GM12878 (cell line): ENCODE data around the gene TMEM250. TPM values are rescaled to one million over a fixed set of nuclear protein-coding genes. Genes with fewer than 3 reads are reported as not detected.
A peak's percentile ranks its signal among the peaks of the same experiment; 100 is the strongest.

Experiments used
- ATAC-seq: fragments of 200-7000 bp; cut with Tn5 transposase; 3 replicates; pipeline ENCODE4 v1.9.1; 2020; ENCODE audit warnings: mild to moderate bottlenecking, moderate library complexity
- Bru-seq: library from RNA; stranded (reverse); fragments of 400-500 nt; gene quantifications from one replicate; lab custom pipeline; 2021; lab: Mats Ljungman, UMichigan
- BruChase-seq, 2 experiments: library from RNA; stranded (reverse); fragments of 400-500 nt; gene quantifications; one replicate each; lab custom pipeline; 2021; lab: Mats Ljungman, UMichigan
- BruUV-seq: library from RNA; stranded (reverse); fragments of 400-500 nt; replicated peaks from 2 replicates; lab custom pipeline; 2021; lab: Mats Ljungman, UMichigan
- CTCF ChIA-PET: fragments of 300-600 bp; sonication (Branson Sonifier 250); formaldehyde crosslinking; extraction: SDS; loops from one replicate; lab custom pipeline; 2021; ENCODE audit warnings: inconsistent platforms; lab: Yijun Ruan, JAX
- POLR2A ChIA-PET: fragments of 350-600 bp; formaldehyde crosslinking; extraction: SDS; loops from one replicate; lab custom pipeline; 2021; ENCODE audit warnings: inconsistent platforms; lab: Charles Lee
- RAD21 ChIA-PET: fragments of 300-600 bp; sonication (Branson Sonifier 250); formaldehyde crosslinking; loops from one replicate; lab custom pipeline; 2023; ENCODE audit warnings: antibody characterized with exemption; ENCODE audit not compliant: unreplicated experiment; lab: Charles Lee
- SMC1A ChIA-PET: fragments of 300-600 bp; sonication (Branson Sonifier 250); formaldehyde crosslinking; loops from one replicate; lab custom pipeline; 2023; ENCODE audit not compliant: unreplicated experiment, uncharacterized antibody; lab: Charles Lee
- DNase-seq: peaks from one replicate; pipeline ENCODE4 v3.0.0-alpha.2; 2011; ENCODE audit warnings: low read depth, low spot score
- FAIRE-seq: peaks from 3 replicates; lab custom pipeline; 2011; peaks lifted over from hg19 to GRCh38; lab: Jason Lieb, UNC
- H2AFZ ChIP-seq: 2 replicates; pipeline ENCODE4 v1.6.0; 2011; ENCODE audit warnings: low read depth, low read length, control low read depth; ENCODE audit not compliant: control insufficient read depth
- H3K27ac ChIP-seq: 2 replicates; pipeline ENCODE4 v1.5.1; 2011; ENCODE audit warnings: control low read depth; ENCODE audit not compliant: control insufficient read depth, insufficient read depth
- H3K27me3 ChIP-seq, 2 experiments: replicated peaks in 1 of 2; 2 replicates each; pipeline versions ENCODE4 v1.6.0 to v1.6.1; 2011; ENCODE audit warnings: low read length in 1 of 2; ENCODE audit not compliant: control insufficient read depth in 2 of 2, insufficient read depth in 2 of 2
- H3K36me3 ChIP-seq, 2 experiments: 2 replicates each; pipeline ENCODE4 v1.5.1; 2011; ENCODE audit warnings: low read length in 1 of 2; ENCODE audit not compliant: control insufficient read depth in 2 of 2, insufficient read depth in 2 of 2
- H3K4me1 ChIP-seq: 2 replicates; pipeline ENCODE4 v1.6.1; 2011; ENCODE audit warnings: mild to moderate bottlenecking, low read length, moderate library complexity, mixed read lengths; ENCODE audit not compliant: control insufficient read depth, insufficient read depth
- H3K4me2 ChIP-seq: 2 replicates; pipeline ENCODE4 v1.6.0; 2011; ENCODE audit warnings: control low read depth; ENCODE audit not compliant: control insufficient read depth, insufficient read depth
- H3K4me3 ChIP-seq: fragments of 200-600 bp; sonication (generic); 2 replicates; pipeline ENCODE4 v1.5.1; 2016
- H3K79me2 ChIP-seq: 2 replicates; pipeline ENCODE4 v1.6.0; 2011; ENCODE audit warnings: low read length; ENCODE audit not compliant: control insufficient read depth, insufficient read depth
- H3K9ac ChIP-seq: 2 replicates; pipeline ENCODE4 v1.8.0; 2011; ENCODE audit warnings: low read length, control low read depth, mixed read lengths; ENCODE audit not compliant: control insufficient read depth, insufficient read depth
- H3K9me3 ChIP-seq: replicated peaks from 3 replicates; pipeline ENCODE4 v1.5.1; 2011; ENCODE audit warnings: mild to moderate bottlenecking, low read length; ENCODE audit not compliant: control insufficient read depth, insufficient read depth
- H4K20me1 ChIP-seq: 2 replicates; pipeline ENCODE4 v1.6.0; 2011; ENCODE audit not compliant: control insufficient read depth, insufficient read depth
- CHD2 ChIP-seq: IDR thresholded peaks from 2 replicates; pipeline ENCODE4 v1.6.1; 2011; ENCODE audit warnings: low read depth, low read length, improper control_type of control experiment, borderline replicate concordance
- E4F1 ChIP-seq: fragments of 450-650 bp; IDR thresholded peaks from 2 replicates; pipeline ENCODE4 v1.6.1; 2018; ENCODE audit warnings: borderline replicate concordance, mild to moderate bottlenecking; ENCODE audit not compliant: partially characterized antibody
- EGR1 ChIP-seq, 2 experiments: IDR thresholded peaks; 1 replicate in 1 of 2; 2 replicates in 1 of 2; pipeline ENCODE4 v1.6.1; 2011 to 2012; ENCODE audit warnings: low read depth in 2 of 2, low read length in 2 of 2, borderline replicate concordance in 1 of 2, mild to moderate bottlenecking in 1 of 2, moderate library complexity in 1 of 2
- MXI1 ChIP-seq: fragments of 150-350 bp; IDR thresholded peaks from 2 replicates; pipeline ENCODE4 v1.6.1; 2011; ENCODE audit warnings: low read depth, mild to moderate bottlenecking, inconsistent platforms, low read length, improper control_type of control experiment
- NFXL1 ChIP-seq: fragments of 450-650 bp; IDR thresholded peaks from 2 replicates; pipeline ENCODE4 v1.6.1; 2017; ENCODE audit warnings: antibody characterized with exemption, mild to moderate bottlenecking, borderline replicate concordance
- NR2C1 ChIP-seq: fragments of 450-650 bp; IDR thresholded peaks from 2 replicates; pipeline ENCODE4 v1.6.1; 2017; ENCODE audit warnings: antibody characterized with exemption, mild to moderate bottlenecking, moderate library complexity
- SMAD5 ChIP-seq: IDR thresholded peaks from 2 replicates; pipeline ENCODE4 v1.6.1; 2016; ENCODE audit warnings: antibody characterized with exemption, low read depth
- TARDBP ChIP-seq: IDR thresholded peaks from 2 replicates; pipeline ENCODE4 v1.6.1; 2016; ENCODE audit warnings: borderline replicate concordance
- TCF12 ChIP-seq: IDR thresholded peaks from 2 replicates; pipeline ENCODE4 v1.6.1; 2011; ENCODE audit warnings: low read depth, mild to moderate bottlenecking, low read length
- ZSCAN29 ChIP-seq: fragments of 450-650 bp; IDR thresholded peaks from 2 replicates; pipeline ENCODE4 v1.6.1; 2017; ENCODE audit warnings: mild to moderate bottlenecking, moderate library complexity
- WGBS: methylation state at CpG from one replicate; pipeline ENCODE4 v1.1.6; 2016; ENCODE audit warnings: low lambda C conversion rate; ENCODE audit not compliant: insufficient replicate concordance, insufficient coverage; ENCODE audit errors: missing lambda C conversion rate; 5-methylcytosine and 5-hydroxymethylcytosine counted together
- in situ Hi-C: fragments of 300-500 bp; cut with MboI; formaldehyde crosslinking; loops from 9 replicates; pipeline ENCODE4 v1.14.3; 2018; ENCODE audit warnings: mixed read lengths
- intact Hi-C: fragments of 100-400 bp; cut with micrococcal nuclease; formaldehyde crosslinking; loops from one replicate; pipeline ENCODE4 v1.14.2; 2022; ENCODE audit not compliant: unreplicated experiment
- long read RNA-seq, 2 experiments: library from polyadenylated mRNA; unstranded; transcript quantifications; one replicate each; pipeline ENCODE4 v2.0.0, GENCODE V29; 2019 to 2020
- polyA minus RNA-seq, 3 experiments: library from RNA; depleted of rRNA, polyadenylated mRNA; stranded (reverse); fragments of >200 nt; gene quantifications; 2 replicates each; pipeline ENCODE4 v1.2.3, GENCODE V29; 2011
- polyA plus RNA-seq, 11 experiments: library from polyadenylated mRNA; depleted of rRNA in 4 of 11; unstranded in 6 of 11; stranded (reverse) in 5 of 11; fragments of >200 nt; fragmentation: Nextera tagmentation in 4 of 11; fragmentation: Illumina TruSeq in 1 of 11; extraction: Ambion mirVana in 4 of 11; extraction: Trizol in 1 of 11; gene quantifications; 1 replicate in 1 of 11; 2 replicates in 10 of 11; pipeline versions ENCODE4 v1.2.1 to v1.2.3, GENCODE V29; 2011 to 2016; ENCODE audit warnings: inconsistent platforms in 2 of 11, missing spikeins in 2 of 11, low read depth in 1 of 11
- total RNA-seq, 4 experiments: library from RNA; depleted of rRNA in 3 of 4; stranded (reverse); fragments of >200 nt in 3 of 4; fragmentation: Illumina TruSeq in 1 of 4; extraction: Trizol in 1 of 4; gene quantifications; 2 replicates each; pipeline versions ENCODE4 v1.2.1 to v1.2.3, GENCODE V29; 2013 to 2021

Gene TMEM250
- total RNA-seq (2013; cell fraction: nucleolus; rRNA removed), result 19.1 and 19.6 TPM in 2 replicates
- total RNA-seq (2014; rRNA removed) (30.1 and 39.9 TPM in 2 replicates), total RNA-seq (2014; rRNA removed; fragmentation: Illumina TruSeq; extraction: Trizol) (8.5 and 10.4 TPM in 2 replicates), total RNA-seq (2021) (33.4 and 38.4 TPM in 2 replicates), polyA plus RNA-seq (2011; rRNA removed) (3.5 and 6.2 TPM in 2 replicates), polyA plus RNA-seq (2014; fragmentation: Illumina TruSeq; extraction: Trizol) (2.6 and 6.7 TPM in 2 replicates), polyA plus RNA-seq (2014; fragmentation: Nextera tagmentation; extraction: Ambion mirVana) (1 to 10 TPM in 1 of 2 experiments, under 1 TPM in 1; 0.39 to 1.2 TPM), polyA plus RNA-seq (2014; rRNA removed) (25.4 and 27.5 TPM in 2 replicates), polyA plus RNA-seq (2016; fragmentation: Nextera tagmentation; extraction: Ambion mirVana) (10 to 100 TPM in 1 of 2 experiments, 1 to 10 TPM in 1; 6.2 to 16.6 TPM), polyA minus RNA-seq (2011; rRNA and poly(A)+ RNA removed) (5.5 and 13.3 TPM in 2 replicates), Bru-seq, nascent RNA (percentile 55 among the genes with signal in this experiment), BruChase-seq, experiment 1, labeled RNA remaining after a 6-hour chase (percentile 51 among the genes with signal in this experiment), BruChase-seq, experiment 2, labeled RNA remaining after a 2-hour chase (percentile 63 among the genes with signal in this experiment)
- 3.5 TPM for polyA plus RNA-seq (2011; ENCODE audit: low read depth)
- 9.3 and 16.0 TPM in 2 replicates for polyA plus RNA-seq (2011; cell fraction: cytosol; rRNA removed)
- polyA plus RNA-seq (2011; cell fraction: nucleus; rRNA removed), result 22.4 and 27.6 TPM in 2 replicates
- polyA plus RNA-seq (2012), result 9.7 and 11.4 TPM in 2 replicates
- polyA minus RNA-seq (2011; cell fraction: cytosol; rRNA and poly(A)+ RNA removed), result 7.3 and 8.3 TPM in 2 replicates
- 12.8 and 25.1 TPM in 2 replicates for polyA minus RNA-seq (2011; cell fraction: nucleus; rRNA and poly(A)+ RNA removed)
- long read RNA-seq, experiment 1, partial matches to known transcripts, result 1 of 2 reads
- long read RNA-seq, experiment 1, other reads (novel, unspliced or antisense), result 1 of 2 reads
- long read RNA-seq, experiment 2, result 0 reads

GRCh38 chr9:136118320-136119060 is at the start of gene TMEM250:
TSS of gene TMEM250 (minus strand) at chr9:136118875. CDS start at chr9:136116900, 1,975 bp downstream.
- ChIA-PET SMC1A (interaction anchor here (0.8 to 1.0 kb wide), 3 partner anchors 9 to 29 kb away, joined by 3 to 5 read pairs (median 3); no protein-coding TSS in a partner anchor), CTCF (interaction anchor here (1.1 to 5.7 kb wide), 3 partner anchors 9 to 29 kb away, joined by 6 to 46 read pairs (median 7); no protein-coding TSS in a partner anchor), POLR2A (interaction anchor here (0.9 to 1.8 kb wide), 7 partner anchors 9 to 159 kb away, joined by 3 to 19 read pairs (median 5); partner anchors contain the start of gene UBAC1), RAD21 (interaction anchor here (0.7 to 2.2 kb wide), 6 partner anchors 9 to 28 kb away, joined by 3 to 10 read pairs (median 5); no protein-coding TSS in a partner anchor)
- ATAC-seq (peak; percentile 87), DNase-seq (peak; percentile 92), FAIRE-seq (peak; percentile 97)
- H3K9ac ChIP-seq, result peak within 1 kb of the TSS; percentile 89
- no peaks in the 10 kb centered on the region for H3K9me3 ChIP-seq
- peaks cover 31% of the 10 kb centered on the region for H3K79me2 ChIP-seq
- peaks cover 5% of the 10 kb centered on the region for H3K4me1 ChIP-seq
- H3K4me2 ChIP-seq, result peak within 1 kb of the TSS; percentile 76
- peaks cover 0 to 3% of the 10 kb centered on the region in 2 experiments; a peak in 2 of 4 replicates for H3K36me3 ChIP-seq
- in situ Hi-C loops (no loop called here), intact Hi-C loops (no loop called here)
- H4K20me1 ChIP-seq, result no peaks in the 10 kb centered on the region
- BruUV-seq, result no TSS peak
- H3K27ac ChIP-seq, result peak within 1 kb of the TSS; percentile 83
- WGBS, result 1% methylated on average over 85 of the region's 112 CpGs
- peak within 1 kb of the TSS; percentile 92 for H3K4me3 ChIP-seq
- H3K27me3 ChIP-seq, result no peaks in the 10 kb centered on the region; a peak in 1 of 4 replicates
- H2AFZ ChIP-seq, result peak within 1 kb of the TSS; percentile 83
- peak; percentile 56; the same call in 1 of the 2 replicates for TF ChIP-seq NFXL1
- peak; percentile 74 for TF ChIP-seq ZSCAN29
- peak in 1 of 2 experiments; percentile 97; a peak in 2 of 3 replicates for TF ChIP-seq EGR1 (IDR thresholded peaks at IDR 0.05; ENCODE audit: borderline replicate concordance in 1 of 2, low read depth in 2 of 2, low read length in 2 of 2)
- TF ChIP-seq E4F1, result peak; percentile 24
- TF ChIP-seq CHD2, result peak; percentile 88
- no peak for TF ChIP-seq TARDBP
- TF ChIP-seq NR2C1, result peak; percentile 70
- 0 out of 2 replicates have a peak, but pooled peaks have one; percentile 14 for TF ChIP-seq SMAD5
- TF ChIP-seq MXI1, result peak; percentile 84
- 0 out of 2 replicates have a peak, but pooled peaks have one; percentile 6 for TF ChIP-seq TCF12
